Measurements from ENCODE around the gene SKP1. TPM values are rescaled to one million over a fixed set of nuclear protein-coding genes. Genes with fewer than 3 reads are reported as not detected.
A peak's percentile ranks its signal among the peaks of the same experiment; 100 is the strongest.

SKP1 gene
- total and polyA plus RNA-seq, 9 of the 15 experiments (the other 6 are each of a cell fraction or from before 2014, with no cell fraction given), result 301 to 2,109 (median 639) TPM

GRCh38 chr5:134176511-134177368, at the start of gene SKP1 (continued):
- TF ChIP-seq ZNF407 (IDR thresholded peaks at IDR 0.05; ENCODE audit: low read depth), result no peak; the same call in 1 of the 2 replicates
- TF ChIP-seq KAT2B (IDR thresholded peaks at IDR 0.05; ENCODE audit: low read depth, low read length), result no peak
- TF ChIP-seq BRF2 (IDR thresholded peaks at IDR 0.05; ENCODE audit: borderline replicate concordance, insufficient read depth, insufficient read length), result no peak
- peak; percentile 95 for TF ChIP-seq PRPF4 (IDR thresholded peaks at IDR 0.05; ENCODE audit: insufficient read depth, low read depth, low read length, poor library complexity, severe bottlenecking)
- no peak for TF ChIP-seq ARID3A (IDR thresholded peaks at IDR 0.05; ENCODE audit: borderline replicate concordance, low read depth, low read length)
- TF ChIP-seq SMARCA5 (IDR thresholded peaks at IDR 0.05), result no peak
- no peak for TF ChIP-seq SETDB1 (IDR thresholded peaks at IDR 0.05; ENCODE audit: low read length)
- TF ChIP-seq ETV1 (tag; conservative IDR thresholded peaks at IDR 0.05; ENCODE audit: low read depth), result no peak
- TF ChIP-seq JUNB (CRISPR knock-in tag; conservative IDR thresholded peaks at IDR 0.05), result no peak
- TF ChIP-seq TAF1 (IDR thresholded peaks at IDR 0.05; ENCODE audit: control insufficient read depth, extremely low read depth, insufficient read depth, low read length, severe bottlenecking), result peak; percentile 96
- TF ChIP-seq YY1 (IDR thresholded peaks at IDR 0.05; ENCODE audit: borderline replicate concordance in 1 of 3, control insufficient read depth in 1 of 3, extremely low read depth in 1 of 3, insufficient read depth in 3 of 3, insufficient read length in 1 of 3, insufficient replicate concordance in 2 of 3, low read depth in 1 of 3, low read length in 2 of 3), result peak in 2 of 3 experiments; percentile 20 to 79
- TF ChIP-seq ZNF785 (CRISPR knock-in tag; IDR thresholded peaks at IDR 0.05), result no peak
- no peak for TF ChIP-seq EHMT2 (IDR thresholded peaks at IDR 0.05)
- TF ChIP-seq SNAPC5 (CRISPR knock-in tag; IDR thresholded peaks at IDR 0.05), result no peak
- no peak for TF ChIP-seq CBX5 (IDR thresholded peaks at IDR 0.05; ENCODE audit: borderline replicate concordance, low read depth)

Measured in K562 (cell line).